K562 (cell line): ENCODE measurements around the gene SLC39A7. TPM values are rescaled to one million over a fixed set of nuclear protein-coding genes. Genes with fewer than 3 reads are reported as not detected.
A peak's percentile ranks its signal among the peaks of the same experiment; 100 is the strongest.

Experiments used
- ARHGAP35 ChIP-seq: fragments of 450-650 bp; IDR thresholded peaks from 2 replicates; pipeline ENCODE4 v1.6.1; 2018; ENCODE audit not compliant: partially characterized antibody
- COPS2 ChIP-seq: fragments of 450-650 bp; conservative IDR thresholded peaks from 2 replicates; pipeline ENCODE4 v1.6.1; 2016; ENCODE audit warnings: mild to moderate bottlenecking, moderate library complexity
- HDGF ChIP-seq: fragments of 450-650 bp; IDR thresholded peaks from 2 replicates; pipeline ENCODE4 v1.6.1; 2016
- NFXL1 ChIP-seq: fragments of 450-650 bp; formaldehyde crosslinking; IDR thresholded peaks from 2 replicates; pipeline ENCODE4 v1.4.0; 2021; ENCODE audit warnings: mild to moderate bottlenecking
- PHB2 ChIP-seq: fragments of 450-650 bp; IDR thresholded peaks from 2 replicates; pipeline ENCODE4 v1.6.1; 2017; ENCODE audit warnings: low read depth
- POLR2AphosphoS2 ChIP-seq: IDR thresholded peaks from 2 replicates; pipeline ENCODE4 v1.6.1; 2012; ENCODE audit warnings: low read length, improper control_type of control experiment
- POLR2H ChIP-seq: IDR thresholded peaks from 2 replicates; pipeline ENCODE4 v1.6.1; 2016; ENCODE audit warnings: missing genetic modification characterization, low read depth, mild to moderate bottlenecking, control low read depth, missing compliant biosample characterization, moderate library complexity
- SMARCC2 ChIP-seq: fragments of 450-650 bp; IDR thresholded peaks from 2 replicates; pipeline ENCODE4 v1.6.1; 2017; ENCODE audit warnings: antibody characterized with exemption, moderate library complexity, mild to moderate bottlenecking, low read depth
- XRCC3 ChIP-seq: fragments of 450-650 bp; IDR thresholded peaks from 2 replicates; pipeline ENCODE4 v1.6.1; 2017; ENCODE audit warnings: mild to moderate bottlenecking, moderate library complexity
- ZNF324 ChIP-seq: fragments of 250-450 bp; sonication (Bioruptor Pico); IDR thresholded peaks from 2 replicates; pipeline ENCODE4 v1.4.0; 2020; ENCODE audit warnings: mild to moderate bottlenecking
- ZNF77 ChIP-seq: fragments of 250-450 bp; sonication (Bioruptor Pico); IDR thresholded peaks from 2 replicates; pipeline ENCODE4 v1.5.0; 2020
- ZSCAN32 ChIP-seq: fragments of 450-650 bp; formaldehyde crosslinking; IDR thresholded peaks from 2 replicates; pipeline ENCODE4 v1.4.0; 2020; ENCODE audit warnings: mild to moderate bottlenecking, moderate library complexity
- polyA plus RNA-seq, 8 experiments: library from polyadenylated mRNA; depleted of rRNA in 4 of 8; stranded (reverse) in 5 of 8; unstranded in 3 of 8; fragments of >200 nt; fragmentation: Nextera tagmentation in 2 of 8; fragmentation: Illumina TruSeq in 1 of 8; extraction: Ambion mirVana in 2 of 8; extraction: Trizol in 1 of 8; gene quantifications; 2 replicates each; pipeline versions ENCODE4 v1.2.1 to v1.2.3, GENCODE V29; 2011 to 2014; ENCODE audit warnings: inconsistent platforms in 1 of 8, missing spikeins in 1 of 8
- total RNA-seq, 7 experiments: library from RNA; depleted of rRNA in 6 of 7; stranded (reverse); fragments of >200 nt in 6 of 7; fragmentation: Illumina TruSeq in 2 of 7; extraction: Trizol in 2 of 7; gene quantifications; 2 replicates each; pipeline versions ENCODE4 v1.2.1 to v1.2.3, GENCODE V29; 2011 to 2021; ENCODE audit warnings: low replicate concordance in 1 of 7
- TF ChIP-seq, protein P1 (sequence below): fragments of 450-650 bp; IDR thresholded peaks from 2 replicates; pipeline ENCODE4 v1.6.1; 2017; ENCODE audit warnings: mild to moderate bottlenecking, moderate library complexity
- TF ChIP-seq, protein P2 (sequence below): fragments of 450-650 bp; IDR thresholded peaks from 2 replicates; pipeline ENCODE4 v1.6.1; 2017; ENCODE audit warnings: antibody characterized with exemption
- TF ChIP-seq, protein P3 (sequence below): sonication (generic); formaldehyde crosslinking; IDR thresholded peaks from 2 replicates; pipeline ENCODE4 v1.9.0; 2022; ENCODE audit warnings: mild to moderate bottlenecking, missing genetic modification reagents
- TF ChIP-seq, protein P4 (sequence below): fragments of 450-650 bp; IDR thresholded peaks from 2 replicates; pipeline ENCODE4 v1.7.0; 2016; ENCODE audit warnings: borderline replicate concordance
- TF ChIP-seq, protein P5 (sequence below), 2 experiments: fragments of 450-650 bp in 1 of 2; sonication (generic) in 1 of 2; formaldehyde crosslinking in 1 of 2; IDR thresholded peaks in 1 of 2; conservative IDR thresholded peaks in 1 of 2; 2 replicates each; pipeline versions ENCODE4 v1.6.1 to v1.8.1; 2016 to 2023; ENCODE audit warnings: mild to moderate bottlenecking in 2 of 2, moderate library complexity in 2 of 2, inconsistent platforms in 1 of 2, missing genetic modification reagents in 1 of 2
- TF ChIP-seq, protein P6 (sequence below): sonication (generic); formaldehyde crosslinking; IDR thresholded peaks from 2 replicates; pipeline ENCODE4 v1.4.0; 2020; ENCODE audit warnings: mild to moderate bottlenecking, missing genetic modification reagents

SLC39A7 gene
- total and polyA plus RNA-seq, 9 of the 15 experiments (the other 6 are each of a cell fraction or from before 2014, with no cell fraction given): 21.7 to 169 (median 121) TPM

DNA sequence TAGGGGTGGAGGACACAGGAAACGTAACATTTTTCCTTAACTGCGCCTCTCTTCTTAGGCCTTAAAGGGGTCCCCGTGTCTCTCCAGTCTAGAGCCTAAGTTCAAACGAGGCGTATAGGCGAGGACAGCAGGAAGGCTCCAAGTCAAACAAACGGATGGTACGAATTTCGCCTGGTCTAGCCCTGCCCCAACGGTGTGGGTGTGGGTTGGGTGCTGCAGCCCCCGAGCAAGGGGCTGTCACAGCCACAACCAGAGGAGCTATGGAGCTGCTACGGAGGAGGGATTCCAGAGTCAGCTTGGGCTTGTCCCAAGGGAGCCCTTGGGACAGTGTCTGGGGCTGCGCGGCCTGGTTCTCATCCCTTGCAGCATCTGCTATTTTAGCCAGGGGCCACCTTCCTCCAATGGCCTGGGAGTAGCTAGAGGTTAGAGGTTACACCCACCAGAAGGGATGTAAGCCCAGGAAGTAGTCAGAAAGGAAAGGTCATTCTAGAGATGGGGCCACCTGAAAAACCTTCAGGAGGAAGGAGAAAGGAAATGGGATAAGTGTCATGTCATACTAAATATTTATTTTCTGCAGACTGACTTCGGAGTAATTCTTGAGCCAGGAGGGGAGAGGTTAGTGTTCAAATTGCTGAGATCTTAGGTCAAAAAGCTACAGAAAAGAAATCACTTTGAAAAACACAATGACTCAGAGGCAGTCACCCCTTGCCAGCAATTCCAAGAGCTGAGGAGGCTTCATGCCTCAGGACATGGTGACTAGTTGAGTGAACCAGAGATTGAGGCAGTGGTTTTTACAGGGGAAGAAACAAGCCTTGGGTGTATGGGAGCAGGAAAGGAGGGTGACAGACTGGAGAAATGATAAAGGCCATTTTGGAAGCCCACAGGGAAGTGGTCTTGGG, 49.3 kb downstream of the SLC39A7 start (continued):
- TF ChIP-seq NFXL1 (no peak), POLR2H (tag) (peak; percentile 68; the same call in 1 of the 2 replicates), ZNF324 (CRISPR knock-in tag) (0 out of 2 replicates have a peak, but pooled peaks have one; percentile 28), POLR2AphosphoS2 (no peak), ARHGAP35 (no peak), PHB2 (0 out of 2 replicates have a peak, but pooled peaks have one; percentile 18), HDGF (no peak), ZSCAN32 (CRISPR knock-in tag) (peak; percentile 8; the same call in 1 of the 2 replicates), XRCC3 (no peak), SMARCC2 (peak; percentile 63; the same call in 1 of the 2 replicates), COPS2 (no peak), ZNF77 (CRISPR knock-in tag) (no peak)
- TF ChIP-seq, protein P1, sequence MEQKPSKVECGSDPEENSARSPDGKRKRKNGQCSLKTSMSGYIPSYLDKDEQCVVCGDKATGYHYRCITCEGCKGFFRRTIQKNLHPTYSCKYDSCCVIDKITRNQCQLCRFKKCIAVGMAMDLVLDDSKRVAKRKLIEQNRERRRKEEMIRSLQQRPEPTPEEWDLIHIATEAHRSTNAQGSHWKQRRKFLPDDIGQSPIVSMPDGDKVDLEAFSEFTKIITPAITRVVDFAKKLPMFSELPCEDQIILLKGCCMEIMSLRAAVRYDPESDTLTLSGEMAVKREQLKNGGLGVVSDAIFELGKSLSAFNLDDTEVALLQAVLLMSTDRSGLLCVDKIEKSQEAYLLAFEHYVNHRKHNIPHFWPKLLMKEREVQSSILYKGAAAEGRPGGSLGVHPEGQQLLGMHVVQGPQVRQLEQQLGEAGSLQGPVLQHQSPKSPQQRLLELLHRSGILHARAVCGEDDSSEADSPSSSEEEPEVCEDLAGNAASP: no peak
- TF ChIP-seq, protein P2, sequence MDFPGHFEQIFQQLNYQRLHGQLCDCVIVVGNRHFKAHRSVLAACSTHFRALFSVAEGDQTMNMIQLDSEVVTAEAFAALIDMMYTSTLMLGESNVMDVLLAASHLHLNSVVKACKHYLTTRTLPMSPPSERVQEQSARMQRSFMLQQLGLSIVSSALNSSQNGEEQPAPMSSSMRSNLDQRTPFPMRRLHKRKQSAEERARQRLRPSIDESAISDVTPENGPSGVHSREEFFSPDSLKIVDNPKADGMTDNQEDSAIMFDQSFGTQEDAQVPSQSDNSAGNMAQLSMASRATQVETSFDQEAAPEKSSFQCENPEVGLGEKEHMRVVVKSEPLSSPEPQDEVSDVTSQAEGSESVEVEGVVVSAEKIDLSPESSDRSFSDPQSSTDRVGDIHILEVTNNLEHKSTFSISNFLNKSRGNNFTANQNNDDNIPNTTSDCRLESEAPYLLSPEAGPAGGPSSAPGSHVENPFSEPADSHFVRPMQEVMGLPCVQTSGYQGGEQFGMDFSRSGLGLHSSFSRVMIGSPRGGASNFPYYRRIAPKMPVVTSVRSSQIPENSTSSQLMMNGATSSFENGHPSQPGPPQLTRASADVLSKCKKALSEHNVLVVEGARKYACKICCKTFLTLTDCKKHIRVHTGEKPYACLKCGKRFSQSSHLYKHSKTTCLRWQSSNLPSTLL: 0 out of 2 replicates have a peak, but pooled peaks have one; percentile 9
- TF ChIP-seq, protein P3, sequence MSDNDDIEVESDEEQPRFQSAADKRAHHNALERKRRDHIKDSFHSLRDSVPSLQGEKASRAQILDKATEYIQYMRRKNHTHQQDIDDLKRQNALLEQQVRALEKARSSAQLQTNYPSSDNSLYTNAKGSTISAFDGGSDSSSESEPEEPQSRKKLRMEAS (CRISPR knock-in tag): no peak
- TF ChIP-seq, protein P4, sequence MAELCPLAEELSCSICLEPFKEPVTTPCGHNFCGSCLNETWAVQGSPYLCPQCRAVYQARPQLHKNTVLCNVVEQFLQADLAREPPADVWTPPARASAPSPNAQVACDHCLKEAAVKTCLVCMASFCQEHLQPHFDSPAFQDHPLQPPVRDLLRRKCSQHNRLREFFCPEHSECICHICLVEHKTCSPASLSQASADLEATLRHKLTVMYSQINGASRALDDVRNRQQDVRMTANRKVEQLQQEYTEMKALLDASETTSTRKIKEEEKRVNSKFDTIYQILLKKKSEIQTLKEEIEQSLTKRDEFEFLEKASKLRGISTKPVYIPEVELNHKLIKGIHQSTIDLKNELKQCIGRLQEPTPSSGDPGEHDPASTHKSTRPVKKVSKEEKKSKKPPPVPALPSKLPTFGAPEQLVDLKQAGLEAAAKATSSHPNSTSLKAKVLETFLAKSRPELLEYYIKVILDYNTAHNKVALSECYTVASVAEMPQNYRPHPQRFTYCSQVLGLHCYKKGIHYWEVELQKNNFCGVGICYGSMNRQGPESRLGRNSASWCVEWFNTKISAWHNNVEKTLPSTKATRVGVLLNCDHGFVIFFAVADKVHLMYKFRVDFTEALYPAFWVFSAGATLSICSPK: peak; percentile 70; the same call in 1 of the 2 replicates
- TF ChIP-seq, protein P5, sequence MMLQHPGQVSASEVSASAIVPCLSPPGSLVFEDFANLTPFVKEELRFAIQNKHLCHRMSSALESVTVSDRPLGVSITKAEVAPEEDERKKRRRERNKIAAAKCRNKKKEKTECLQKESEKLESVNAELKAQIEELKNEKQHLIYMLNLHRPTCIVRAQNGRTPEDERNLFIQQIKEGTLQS (IDR thresholded peaks at IDR 0.05): 0 out of 2 replicates have a peak, but pooled peaks have one; percentile 29
- TF ChIP-seq, protein P5 (CRISPR knock-in tag; conservative IDR thresholded peaks at IDR 0.05): no peak
- TF ChIP-seq, protein P6, sequence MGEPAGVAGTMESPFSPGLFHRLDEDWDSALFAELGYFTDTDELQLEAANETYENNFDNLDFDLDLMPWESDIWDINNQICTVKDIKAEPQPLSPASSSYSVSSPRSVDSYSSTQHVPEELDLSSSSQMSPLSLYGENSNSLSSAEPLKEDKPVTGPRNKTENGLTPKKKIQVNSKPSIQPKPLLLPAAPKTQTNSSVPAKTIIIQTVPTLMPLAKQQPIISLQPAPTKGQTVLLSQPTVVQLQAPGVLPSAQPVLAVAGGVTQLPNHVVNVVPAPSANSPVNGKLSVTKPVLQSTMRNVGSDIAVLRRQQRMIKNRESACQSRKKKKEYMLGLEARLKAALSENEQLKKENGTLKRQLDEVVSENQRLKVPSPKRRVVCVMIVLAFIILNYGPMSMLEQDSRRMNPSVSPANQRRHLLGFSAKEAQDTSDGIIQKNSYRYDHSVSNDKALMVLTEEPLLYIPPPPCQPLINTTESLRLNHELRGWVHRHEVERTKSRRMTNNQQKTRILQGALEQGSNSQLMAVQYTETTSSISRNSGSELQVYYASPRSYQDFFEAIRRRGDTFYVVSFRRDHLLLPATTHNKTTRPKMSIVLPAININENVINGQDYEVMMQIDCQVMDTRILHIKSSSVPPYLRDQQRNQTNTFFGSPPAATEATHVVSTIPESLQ (CRISPR knock-in tag): 0 out of 2 replicates have a peak, but pooled peaks have one; percentile 43
